Epithelial cell of proximal tubule (primary cell): Measurements from ENCODE around the gene KRABD2.

Source experiments
- DNase-seq: peaks from one replicate; pipeline ENCODE4 v3.0.0-alpha.2; 2011; ENCODE audit warnings: low read depth
- H3K4me3 ChIP-seq: 2 replicates; pipeline ENCODE4 v1.5.1; 2011; ENCODE audit warnings: low read depth, mild to moderate bottlenecking, low read length
- TF ChIP-seq, protein P1 (sequence below): conservative IDR thresholded peaks from 2 replicates; pipeline ENCODE4 v1.5.1; 2012; ENCODE audit warnings: low read depth, mild to moderate bottlenecking, low read length

The KRABD2 gene

DNA sequence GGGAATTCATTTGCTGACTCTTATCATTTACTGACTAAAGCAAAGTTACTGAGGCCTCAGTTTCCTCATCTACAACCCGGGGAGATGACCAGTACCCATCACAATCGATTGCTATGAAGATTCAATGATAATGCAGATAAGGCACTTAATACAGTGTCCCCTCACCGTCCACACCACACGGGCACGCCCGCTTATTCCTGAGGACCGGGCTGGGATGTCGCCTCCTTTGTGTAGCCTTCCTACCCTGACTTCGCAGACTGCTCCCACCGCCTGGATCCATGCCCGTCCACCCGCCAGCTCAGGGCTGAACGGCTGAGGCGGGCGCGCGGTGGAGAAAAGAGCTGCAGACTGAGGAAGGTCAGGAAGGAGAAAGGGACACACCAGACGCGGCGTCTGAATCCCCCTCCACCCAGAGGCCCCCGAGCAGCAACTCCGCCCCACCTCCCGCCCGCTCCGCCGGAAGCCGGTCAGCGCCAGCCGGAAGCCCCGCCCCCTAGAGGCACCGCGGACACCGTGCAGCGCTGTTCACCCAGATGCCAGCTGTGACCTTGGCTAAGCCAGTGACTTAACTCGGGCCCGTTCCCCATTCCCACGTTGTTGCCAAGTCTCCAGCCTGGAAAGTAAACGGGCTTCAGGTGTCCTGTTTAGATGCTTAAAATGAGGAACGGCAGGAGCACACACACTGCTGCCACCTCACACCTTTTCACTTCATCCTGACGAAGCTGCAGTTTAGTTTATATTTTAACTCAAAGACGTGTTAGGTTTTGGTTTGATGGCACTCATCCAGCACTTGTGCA, at the start of gene KRABD2:
Gene KRABD2, minus strand, starts transcription at position 434 of the 797 bp plus-strand sequence.
- TF ChIP-seq, protein P1, sequence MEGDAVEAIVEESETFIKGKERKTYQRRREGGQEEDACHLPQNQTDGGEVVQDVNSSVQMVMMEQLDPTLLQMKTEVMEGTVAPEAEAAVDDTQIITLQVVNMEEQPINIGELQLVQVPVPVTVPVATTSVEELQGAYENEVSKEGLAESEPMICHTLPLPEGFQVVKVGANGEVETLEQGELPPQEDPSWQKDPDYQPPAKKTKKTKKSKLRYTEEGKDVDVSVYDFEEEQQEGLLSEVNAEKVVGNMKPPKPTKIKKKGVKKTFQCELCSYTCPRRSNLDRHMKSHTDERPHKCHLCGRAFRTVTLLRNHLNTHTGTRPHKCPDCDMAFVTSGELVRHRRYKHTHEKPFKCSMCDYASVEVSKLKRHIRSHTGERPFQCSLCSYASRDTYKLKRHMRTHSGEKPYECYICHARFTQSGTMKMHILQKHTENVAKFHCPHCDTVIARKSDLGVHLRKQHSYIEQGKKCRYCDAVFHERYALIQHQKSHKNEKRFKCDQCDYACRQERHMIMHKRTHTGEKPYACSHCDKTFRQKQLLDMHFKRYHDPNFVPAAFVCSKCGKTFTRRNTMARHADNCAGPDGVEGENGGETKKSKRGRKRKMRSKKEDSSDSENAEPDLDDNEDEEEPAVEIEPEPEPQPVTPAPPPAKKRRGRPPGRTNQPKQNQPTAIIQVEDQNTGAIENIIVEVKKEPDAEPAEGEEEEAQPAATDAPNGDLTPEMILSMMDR: peak; percentile 57
- H3K4me3 ChIP-seq: peak within 1 kb of the TSS; percentile 73
- no peak for DNase-seq

DNA sequence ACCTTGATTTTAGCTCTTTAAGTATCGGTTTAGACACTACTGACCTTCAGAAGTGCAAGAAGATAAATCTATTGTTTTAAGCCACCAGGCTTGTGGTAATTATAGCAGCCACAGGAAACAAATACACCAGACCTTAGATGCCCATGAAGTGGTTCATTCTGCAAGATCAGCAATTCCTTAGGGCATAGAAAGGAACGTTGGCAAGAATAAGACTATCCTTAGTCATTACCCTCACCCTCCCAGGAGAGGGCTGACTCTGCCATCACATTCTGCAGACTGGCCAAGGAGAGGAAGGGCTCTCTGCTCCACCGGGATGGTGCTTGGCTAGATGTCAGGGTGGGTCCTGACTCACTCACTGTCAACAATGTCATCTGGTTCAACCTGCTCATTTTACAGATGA, 45.1 kb upstream of the KRABD2 start:
- DNase-seq: no peak
- no peak overlapping the region for H3K4me3 ChIP-seq
- TF ChIP-seq, protein P1: peak; percentile 14

DNA sequence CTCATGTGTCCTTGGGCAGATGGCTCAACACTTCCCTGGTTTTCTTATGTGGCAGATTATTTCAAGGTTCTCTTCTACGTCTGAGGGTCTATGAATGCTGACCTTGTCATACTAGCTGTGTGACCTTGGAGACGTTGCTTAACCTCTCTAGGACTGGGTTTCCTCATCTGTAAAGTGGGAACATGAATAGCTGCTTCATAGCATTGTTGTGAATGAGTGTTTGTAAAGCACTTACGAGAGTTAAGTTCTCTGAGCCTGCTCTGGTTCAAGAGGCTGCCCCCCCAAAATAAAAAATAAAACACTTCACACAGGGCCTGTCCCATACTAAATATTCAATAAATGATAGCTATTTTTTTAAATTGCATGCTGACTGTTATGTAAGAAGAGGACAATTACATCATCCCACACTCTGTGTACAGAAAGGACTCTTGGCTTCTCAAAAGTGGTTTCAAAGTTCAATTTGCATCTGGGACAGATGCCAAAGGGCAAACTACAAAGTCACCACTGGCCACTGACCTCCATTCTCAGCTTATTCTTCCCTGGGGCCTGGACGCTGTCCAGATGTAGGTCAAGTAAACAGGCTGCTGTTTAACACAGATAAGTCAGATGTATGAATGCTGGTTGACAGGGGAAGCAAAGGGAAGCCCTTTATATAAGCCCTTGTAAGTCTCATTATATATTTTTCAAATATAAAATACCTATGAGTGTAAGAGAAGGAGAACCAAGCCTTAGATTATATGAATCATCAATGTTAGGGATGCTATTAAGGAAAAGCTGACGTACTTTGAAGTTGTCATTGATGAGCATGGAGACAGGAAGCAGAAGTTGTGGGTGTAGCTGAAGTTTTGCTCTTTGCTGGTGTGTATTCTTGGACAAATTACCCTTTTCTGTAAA, 43.8 kb upstream of the KRABD2 start:
- H3K4me3 ChIP-seq: no peak overlapping the region
- no peak for DNase-seq
- TF ChIP-seq, protein P1: no peak

DNA sequence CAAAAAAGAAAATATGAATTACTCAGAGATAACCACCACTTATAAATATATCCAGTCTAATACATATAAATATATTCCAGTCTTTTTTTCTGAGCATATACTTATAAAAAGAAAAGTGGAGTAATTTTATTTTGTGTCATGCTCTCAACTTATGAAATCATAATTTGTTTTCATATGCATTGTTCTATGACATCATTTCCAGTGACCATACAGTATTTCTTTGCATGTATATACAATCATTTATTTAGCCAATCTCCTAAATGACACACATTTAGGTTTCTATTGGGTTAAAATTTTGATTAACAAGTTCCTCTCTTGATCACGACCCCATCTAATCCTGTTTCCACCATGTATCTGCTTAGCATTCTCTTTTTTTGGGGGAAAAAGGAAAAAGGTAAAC, 42.8 kb upstream of the KRABD2 start:
- no peak for DNase-seq
- H3K4me3 ChIP-seq: no peak overlapping the region
- TF ChIP-seq, protein P1: no peak

DNA sequence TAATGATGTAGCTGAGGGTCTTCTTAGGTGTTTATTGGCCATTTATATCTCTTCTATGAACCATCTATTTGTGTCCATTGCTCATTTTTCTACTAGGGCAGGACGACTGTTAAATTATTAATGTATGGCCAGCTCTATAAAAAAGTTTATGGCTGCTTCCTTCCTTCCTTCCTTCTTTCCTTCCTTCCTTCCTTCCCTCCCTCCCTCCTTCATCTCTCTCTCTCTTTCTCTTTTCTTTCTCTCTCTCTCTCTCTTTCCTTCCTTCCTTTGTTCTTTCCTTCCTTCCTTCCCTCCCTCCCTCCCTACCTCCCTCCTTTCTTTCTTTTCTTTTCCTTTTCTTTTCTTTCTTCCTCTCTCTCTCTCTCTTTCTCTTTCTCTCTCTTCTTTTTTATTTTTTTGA, 42.0 kb upstream of the KRABD2 start:
- no peak for DNase-seq
- TF ChIP-seq, protein P1: no peak
- H3K4me3 ChIP-seq: no peak overlapping the region

DNA sequence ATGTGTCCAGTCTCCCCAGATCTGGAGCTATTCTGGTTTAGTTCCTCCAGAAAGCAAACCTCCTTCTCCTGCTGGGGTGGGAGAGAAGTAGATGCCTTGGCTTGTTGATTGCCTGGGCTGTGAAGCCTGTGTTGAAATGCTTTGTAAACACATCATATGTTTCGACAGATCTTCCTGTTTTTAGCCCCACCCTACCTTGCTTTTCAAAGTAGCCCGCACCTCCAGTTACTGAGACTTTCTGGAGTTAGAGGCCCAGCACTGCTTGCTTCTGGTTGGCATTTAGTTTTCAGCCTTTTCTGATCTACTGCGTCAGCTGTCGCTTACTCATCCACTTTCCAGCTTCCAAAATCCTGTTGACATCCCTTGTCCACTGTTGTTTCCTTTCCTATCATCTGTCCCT, 41.3 kb upstream of the KRABD2 start:
- DNase-seq: no peak

More for the DNA sequence above, 41.3 kb upstream of the KRABD2 start:
- H3K4me3 ChIP-seq: no peak overlapping the region
- TF ChIP-seq, protein P1: no peak
